ENCODE measurements around the gene MAD2L2.

DNA sequence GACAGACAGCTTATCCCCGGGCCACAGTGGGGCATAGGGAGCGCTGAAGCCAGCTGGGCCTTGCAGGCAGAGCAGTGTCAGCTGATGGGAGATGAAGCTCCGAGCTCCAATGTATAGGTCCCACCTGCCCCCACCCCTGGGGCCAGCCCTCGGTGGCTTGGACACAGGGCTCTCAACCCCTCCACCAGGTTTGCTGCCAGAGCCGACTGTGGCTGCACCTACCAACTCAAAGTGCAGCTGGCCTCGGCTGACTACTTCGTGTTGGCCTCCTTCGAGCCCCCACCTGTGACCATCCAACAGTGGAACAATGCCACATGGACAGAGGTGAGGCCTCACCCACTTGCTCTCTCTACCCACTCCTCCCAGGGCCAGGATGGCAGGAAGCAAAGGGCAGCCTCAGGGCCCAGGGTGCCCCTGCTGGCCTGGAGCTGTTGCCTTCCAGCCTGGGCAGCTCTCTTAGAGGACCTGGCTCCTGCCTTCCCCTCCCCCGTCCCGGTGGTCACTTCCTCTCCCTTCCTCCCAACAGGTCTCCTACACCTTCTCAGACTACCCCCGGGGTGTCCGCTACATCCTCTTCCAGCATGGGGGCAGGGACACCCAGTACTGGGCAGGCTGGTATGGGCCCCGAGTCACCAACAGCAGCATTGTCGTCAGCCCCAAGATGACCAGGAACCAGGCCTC, 7.7 kb downstream of the MAD2L2 start:
- TF ChIP-seq REST (IDR thresholded peaks at IDR 0.05; ENCODE audit: low read depth) (no peak), USF1 (IDR thresholded peaks at IDR 0.05) (no peak), CREB1 (IDR thresholded peaks at IDR 0.05; ENCODE audit: low read depth) (no peak), EP300 (IDR thresholded peaks at IDR 0.05; ENCODE audit: borderline replicate concordance) (no peak), MAX (IDR thresholded peaks at IDR 0.05) (no peak), NFIC (IDR thresholded peaks at IDR 0.05) (no peak), EGR1 (IDR thresholded peaks at IDR 0.05) (no peak), TAF1 (IDR thresholded peaks at IDR 0.05; ENCODE audit: low read depth) (no peak), YY1 (IDR thresholded peaks at IDR 0.05; ENCODE audit: low read depth) (no peak), ZBTB7A (IDR thresholded peaks at IDR 0.05; ENCODE audit: low read depth) (no peak), FOXM1 (IDR thresholded peaks at IDR 0.05; ENCODE audit: borderline replicate concordance, low read depth) (no peak), TCF12 (IDR thresholded peaks at IDR 0.05; ENCODE audit: low read depth) (no peak), CEBPB (IDR thresholded peaks at IDR 0.05) (no peak), RAD21 (IDR thresholded peaks at IDR 0.05; ENCODE audit: low read depth) (no peak)

Data from Ishikawa (cell line).